ENCODE results near the gene DERA. TPM values are rescaled to one million over a fixed set of nuclear protein-coding genes. Genes with fewer than 3 reads are reported as not detected.

DERA gene
- total and polyA plus RNA-seq, 2 of the 8 experiments (the other 6 are each of a cell fraction or from before 2014, with no cell fraction given), result 13.1 to 17.1 TPM

GRCh38 chr12:15875863-15876262, 35.3 kb upstream of the DERA start (continued):
- no peak for TF ChIP-seq SP4 (IDR thresholded peaks at IDR 0.05; ENCODE audit: low read length)
- no peak for TF ChIP-seq SIRT6 (IDR thresholded peaks at IDR 0.05; ENCODE audit: low read length)
- no peak for TF ChIP-seq SAP30 (IDR thresholded peaks at IDR 0.05; ENCODE audit: insufficient read depth, insufficient replicate concordance, low read length)
- TF ChIP-seq SUZ12 (IDR thresholded peaks at IDR 0.05; ENCODE audit: low read length), result no peak
- TF ChIP-seq CREB1 (IDR thresholded peaks at IDR 0.05), result no peak
- no peak for TF ChIP-seq CEBPB (IDR thresholded peaks at IDR 0.05; ENCODE audit: low read depth, low read length)
- TF ChIP-seq POLR2AphosphoS5 (IDR thresholded peaks at IDR 0.05; ENCODE audit: low read depth, low read length), result no peak
- TF ChIP-seq, protein P1, sequence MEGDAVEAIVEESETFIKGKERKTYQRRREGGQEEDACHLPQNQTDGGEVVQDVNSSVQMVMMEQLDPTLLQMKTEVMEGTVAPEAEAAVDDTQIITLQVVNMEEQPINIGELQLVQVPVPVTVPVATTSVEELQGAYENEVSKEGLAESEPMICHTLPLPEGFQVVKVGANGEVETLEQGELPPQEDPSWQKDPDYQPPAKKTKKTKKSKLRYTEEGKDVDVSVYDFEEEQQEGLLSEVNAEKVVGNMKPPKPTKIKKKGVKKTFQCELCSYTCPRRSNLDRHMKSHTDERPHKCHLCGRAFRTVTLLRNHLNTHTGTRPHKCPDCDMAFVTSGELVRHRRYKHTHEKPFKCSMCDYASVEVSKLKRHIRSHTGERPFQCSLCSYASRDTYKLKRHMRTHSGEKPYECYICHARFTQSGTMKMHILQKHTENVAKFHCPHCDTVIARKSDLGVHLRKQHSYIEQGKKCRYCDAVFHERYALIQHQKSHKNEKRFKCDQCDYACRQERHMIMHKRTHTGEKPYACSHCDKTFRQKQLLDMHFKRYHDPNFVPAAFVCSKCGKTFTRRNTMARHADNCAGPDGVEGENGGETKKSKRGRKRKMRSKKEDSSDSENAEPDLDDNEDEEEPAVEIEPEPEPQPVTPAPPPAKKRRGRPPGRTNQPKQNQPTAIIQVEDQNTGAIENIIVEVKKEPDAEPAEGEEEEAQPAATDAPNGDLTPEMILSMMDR (IDR thresholded peaks at IDR 0.05; ENCODE audit: control extremely low read depth in 1 of 3, insufficient read depth in 1 of 3, low read depth in 1 of 3, low read length in 3 of 3), result no peak
